Measurements from ENCODE around the gene FIGN.

DNA sequence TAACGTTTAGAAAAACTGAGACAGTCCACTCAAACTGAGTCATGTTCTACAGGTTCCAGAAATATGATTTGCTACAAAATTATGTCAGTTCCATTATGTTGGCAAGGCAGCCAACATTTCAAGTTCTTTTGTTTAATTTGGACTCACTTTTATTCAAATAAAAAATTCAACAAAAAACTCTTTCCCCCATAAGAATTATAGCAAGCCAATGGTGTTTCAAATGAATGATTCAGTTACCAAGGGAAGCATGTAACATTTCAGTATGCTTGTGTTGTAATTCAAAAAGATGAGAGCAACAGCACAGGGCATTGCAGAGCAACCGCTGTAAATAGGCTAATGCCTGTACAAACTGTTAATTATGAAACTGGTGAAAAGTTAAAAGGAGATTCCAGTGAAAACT lies 140.8 kb downstream of the FIGN start:
- no peak for TF ChIP-seq EZH2phosphoT487 (IDR thresholded peaks at IDR 0.05; ENCODE audit: insufficient read depth, low read depth)
- no peak for TF ChIP-seq EZH2 (IDR thresholded peaks at IDR 0.05; ENCODE audit: insufficient read depth, poor library complexity, severe bottlenecking)
